A673 (cell line): Measurements from ENCODE around the gene ST8SIA5. TPM values are rescaled to one million over a fixed set of nuclear protein-coding genes. Genes with fewer than 3 reads are reported as not detected.

ENCODE experiments used
- BruUV-seq: library from RNA; stranded (reverse); fragments of 400-500 nt; replicated peaks from 2 replicates; lab custom pipeline; 2021; lab: Mats Ljungman, UMichigan
- CTCF ChIA-PET: fragments of 300-600 bp; sonication (Branson Sonifier 250); formaldehyde crosslinking; loops from one replicate; lab custom pipeline; 2022; ENCODE audit warnings: antibody characterized with exemption; lab: Charles Lee
- POLR2A ChIA-PET: fragments of 300-600 bp; sonication (Branson Sonifier 250); formaldehyde crosslinking; loops from one replicate; lab custom pipeline; 2022; ENCODE audit warnings: antibody characterized with exemption; ENCODE audit not compliant: low non-redundant PET; lab: Charles Lee
- DNase-seq: peaks from one replicate; pipeline ENCODE4 v3.0.0-alpha.2; 2015; ENCODE audit warnings: low spot score
- H3K27ac ChIP-seq: fragments of 200-600 bp; sonication (generic); 2 replicates; pipeline ENCODE4 v1.5.1; 2016; ENCODE audit warnings: mixed run types, low read depth, mild to moderate bottlenecking, mixed read lengths, antibody characterized with exemption, low read length; ENCODE audit not compliant: poor library complexity, severe bottlenecking
- H3K27me3 ChIP-seq: fragments of 200-600 bp; sonication (generic); replicated peaks from 2 replicates; pipeline ENCODE4 v1.6.1; 2017; ENCODE audit warnings: mixed run types, low read depth, mild to moderate bottlenecking, mixed read lengths, antibody characterized with exemption, low read length; ENCODE audit not compliant: insufficient read depth, poor library complexity
- H3K36me3 ChIP-seq: fragments of 200-600 bp; sonication (generic); 2 replicates; pipeline ENCODE4 v1.6.1; 2016; ENCODE audit warnings: mixed run types, mild to moderate bottlenecking, mixed read lengths, antibody characterized with exemption, low read length; ENCODE audit not compliant: insufficient read depth, poor library complexity, severe bottlenecking
- H3K4me1 ChIP-seq: fragments of 200-600 bp; sonication (generic); 2 replicates; pipeline ENCODE4 v1.6.1; 2017; ENCODE audit warnings: mixed run types, mild to moderate bottlenecking, mixed read lengths, antibody characterized with exemption, low read length; ENCODE audit not compliant: insufficient read depth, poor library complexity, severe bottlenecking
- H3K4me3 ChIP-seq: fragments of 200-600 bp; sonication (generic); 2 replicates; pipeline ENCODE4 v1.5.1; 2016; ENCODE audit warnings: low read depth, mixed run types, mild to moderate bottlenecking, mixed read lengths, low read length; ENCODE audit not compliant: poor library complexity, severe bottlenecking
- H3K9me3 ChIP-seq: fragments of 200-600 bp; sonication (generic); 2 replicates; pipeline ENCODE4 v1.6.1; 2016; ENCODE audit warnings: mixed run types, low read depth, mild to moderate bottlenecking, mixed read lengths, antibody characterized with exemption, low read length; ENCODE audit not compliant: poor library complexity, severe bottlenecking
- CTCF ChIP-seq: fragments of 300-800, 200-600 bp; sonication (generic); conservative IDR thresholded peaks from 2 replicates; pipeline ENCODE4 v1.5.1; 2017; ENCODE audit warnings: low read depth, mild to moderate bottlenecking, antibody characterized with exemption, low read length, moderate library complexity, mixed read lengths
- EZH2 ChIP-seq: fragments of 200-600 bp; sonication (generic); IDR thresholded peaks from 2 replicates; pipeline ENCODE4 v1.6.1; 2017; ENCODE audit warnings: borderline replicate concordance, low read depth, mild to moderate bottlenecking, mixed read lengths, antibody characterized with exemption, low read length; ENCODE audit not compliant: poor library complexity, severe bottlenecking
- intact Hi-C: fragments of 100-400 bp; cut with micrococcal nuclease; formaldehyde crosslinking; loops from one replicate; pipeline ENCODE4 v1.10.0; 2022; ENCODE audit not compliant: unreplicated experiment
- total RNA-seq: library from RNA; stranded (reverse); gene quantifications from 2 replicates; pipeline ENCODE4 v1.2.3, GENCODE V29; 2021

The ST8SIA5 gene
- total RNA-seq, 1 experiment from 2014 or later, result 17.9 TPM

- ChIA-PET POLR2A (no interaction called here), CTCF (no interaction called here)
- Histone ChIP-seq H3K9me3 (peaks cover 13% of the 10 kb centered on the region), H3K27ac (no peak overlapping the region), H3K4me3 (no peak overlapping the region), H3K27me3 (no peaks in the 10 kb centered on the region), H3K36me3 (no peaks in the 10 kb centered on the region), H3K4me1 (no peaks in the 10 kb centered on the region)
- TF ChIP-seq EZH2, result no peak
- no peak for TF ChIP-seq CTCF
- intact Hi-C loops, result no loop called here
- BruUV-seq, result no TSS peak
- DNase-seq, result no peak
Observed at GRCh38 chr18:46732801-46733200, 24.1 kb downstream of the ST8SIA5 start.

- no TSS peak for BruUV-seq
- Histone ChIP-seq H3K36me3 (no peaks in the 10 kb centered on the region), H3K4me1 (no peaks in the 10 kb centered on the region), H3K4me3 (no peak overlapping the region), H3K27me3 (no peaks in the 10 kb centered on the region), H3K9me3 (peaks cover 13% of the 10 kb centered on the region), H3K27ac (no peak overlapping the region)
- ChIA-PET CTCF (no interaction called here), POLR2A (no interaction called here)
- TF ChIP-seq EZH2 (no peak), CTCF (no peak)
- intact Hi-C loops, result no loop called here
- no peak for DNase-seq
Observed at GRCh38 chr18:46732201-46732600, 24.7 kb downstream of the ST8SIA5 start.

GRCh38 chr18:46731316-46731715 is 25.5 kb downstream of the ST8SIA5 start:
- CTCF ChIA-PET, result no interaction called here
- Histone ChIP-seq H3K27ac (no peak overlapping the region), H3K27me3 (no peaks in the 10 kb centered on the region), H3K9me3 (peaks cover 13% of the 10 kb centered on the region), H3K4me3 (no peak overlapping the region), H3K4me1 (no peaks in the 10 kb centered on the region), H3K36me3 (no peaks in the 10 kb centered on the region)
- TF ChIP-seq EZH2, result no peak
- TF ChIP-seq CTCF, result no peak
- POLR2A ChIA-PET, result no interaction called here
- no TSS peak for BruUV-seq
- no peak for DNase-seq
- intact Hi-C loops, result no loop called here
